GM10266 (cell line): Measurements from ENCODE around the gene AGR2.

Experiments used
- DNase-seq: peaks from one replicate; pipeline ENCODE4 v3.0.0; 2012; ENCODE audit errors: extremely low spot score
- CTCF ChIP-seq: IDR thresholded peaks from 2 replicates; pipeline ENCODE4 v1.5.1; 2012; ENCODE audit warnings: mild to moderate bottlenecking, low read depth; ENCODE audit not compliant: control insufficient read depth, insufficient read depth; ENCODE audit errors: missing control alignments

The AGR2 gene

GRCh38 chr7:16812542-16813231 lies 7.9 kb upstream of the AGR2 start:
- no peak for DNase-seq
- no peak for TF ChIP-seq CTCF

GRCh38 chr7:16811551-16811950 lies 6.8 kb upstream of the AGR2 start:
- TF ChIP-seq CTCF = no peak
- no peak for DNase-seq

GRCh38 chr7:16810573-16810972 lies 5.8 kb upstream of the AGR2 start:
- TF ChIP-seq CTCF = no peak

GRCh38 chr7:16810112-16810511 lies 5.3 kb upstream of the AGR2 start:
- TF ChIP-seq CTCF = no peak
- DNase-seq = no peak

More at GRCh38 chr7:16810573-16810972, 5.8 kb upstream of the AGR2 start:
- no peak for DNase-seq

- no peak for DNase-seq
- no peak for TF ChIP-seq CTCF
Measured at GRCh38 chr7:16805441-16805840, 642 bp upstream of the AGR2 start.

- DNase-seq = no peak
- no peak for TF ChIP-seq CTCF
Measured at GRCh38 chr7:16803881-16804673, 722 bp downstream of the AGR2 start.

GRCh38 chr7:16803125-16803524 lies 1.7 kb downstream of the AGR2 start:
- no peak for DNase-seq
- no peak for TF ChIP-seq CTCF
